NB4 (cell line): Measurements from ENCODE around the gene MPDZ.

ENCODE experiments used
- POLR2A ChIP-seq: IDR thresholded peaks from 2 replicates; pipeline ENCODE4 v1.6.1; 2011; ENCODE audit warnings: mild to moderate bottlenecking; ENCODE audit not compliant: insufficient read length; ENCODE audit errors: extremely low read depth
- TF ChIP-seq, protein P1 (sequence below): IDR thresholded peaks from 2 replicates; pipeline ENCODE4 v1.6.1; 2011; ENCODE audit warnings: low read depth, low read length
- TF ChIP-seq, protein P2 (sequence below): IDR thresholded peaks from one replicate; pipeline ENCODE4 v1.5.1; 2012; ENCODE audit warnings: low read depth, low read length

DNA sequence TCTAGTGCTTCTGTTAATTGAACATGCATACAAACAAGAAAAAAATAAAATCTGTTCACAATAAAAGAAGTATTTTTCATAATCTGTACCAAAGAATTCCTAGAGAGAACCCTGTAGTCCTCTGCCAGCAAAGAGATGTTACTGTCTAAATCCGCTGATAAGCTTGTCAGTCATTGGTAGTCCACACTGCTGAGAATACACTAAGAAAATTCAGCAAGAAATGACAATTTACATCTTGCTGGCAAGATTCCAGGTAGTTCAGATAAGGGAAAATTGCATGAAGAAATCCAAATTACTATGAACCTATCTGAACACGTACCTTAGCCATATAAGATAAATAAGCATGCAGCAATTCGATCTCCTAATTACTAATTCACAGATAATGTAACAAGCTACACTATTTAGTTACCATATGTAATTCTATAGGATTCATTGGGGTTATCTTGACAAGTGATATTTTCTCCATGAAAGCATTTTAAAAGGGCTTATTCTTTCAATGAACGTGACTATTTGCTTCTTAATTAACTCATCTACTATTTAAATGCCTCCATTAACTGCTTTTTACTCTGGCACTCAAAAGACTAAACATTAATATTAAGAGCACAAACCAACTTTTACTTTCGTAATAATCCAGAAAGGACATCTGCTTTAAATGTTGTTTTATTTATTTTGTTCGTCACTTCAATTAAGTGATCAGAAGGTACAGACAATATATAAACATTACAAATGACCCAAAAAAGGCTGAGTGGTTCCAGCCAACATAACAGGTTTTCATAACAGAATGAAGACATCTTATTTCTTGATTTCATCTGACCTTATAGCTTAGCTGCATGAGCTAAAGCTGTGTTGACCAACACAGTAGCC, 9.7 kb downstream of the MPDZ start:
- TF ChIP-seq, protein P1, sequence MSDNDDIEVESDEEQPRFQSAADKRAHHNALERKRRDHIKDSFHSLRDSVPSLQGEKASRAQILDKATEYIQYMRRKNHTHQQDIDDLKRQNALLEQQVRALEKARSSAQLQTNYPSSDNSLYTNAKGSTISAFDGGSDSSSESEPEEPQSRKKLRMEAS: no peak
- TF ChIP-seq, protein P2, sequence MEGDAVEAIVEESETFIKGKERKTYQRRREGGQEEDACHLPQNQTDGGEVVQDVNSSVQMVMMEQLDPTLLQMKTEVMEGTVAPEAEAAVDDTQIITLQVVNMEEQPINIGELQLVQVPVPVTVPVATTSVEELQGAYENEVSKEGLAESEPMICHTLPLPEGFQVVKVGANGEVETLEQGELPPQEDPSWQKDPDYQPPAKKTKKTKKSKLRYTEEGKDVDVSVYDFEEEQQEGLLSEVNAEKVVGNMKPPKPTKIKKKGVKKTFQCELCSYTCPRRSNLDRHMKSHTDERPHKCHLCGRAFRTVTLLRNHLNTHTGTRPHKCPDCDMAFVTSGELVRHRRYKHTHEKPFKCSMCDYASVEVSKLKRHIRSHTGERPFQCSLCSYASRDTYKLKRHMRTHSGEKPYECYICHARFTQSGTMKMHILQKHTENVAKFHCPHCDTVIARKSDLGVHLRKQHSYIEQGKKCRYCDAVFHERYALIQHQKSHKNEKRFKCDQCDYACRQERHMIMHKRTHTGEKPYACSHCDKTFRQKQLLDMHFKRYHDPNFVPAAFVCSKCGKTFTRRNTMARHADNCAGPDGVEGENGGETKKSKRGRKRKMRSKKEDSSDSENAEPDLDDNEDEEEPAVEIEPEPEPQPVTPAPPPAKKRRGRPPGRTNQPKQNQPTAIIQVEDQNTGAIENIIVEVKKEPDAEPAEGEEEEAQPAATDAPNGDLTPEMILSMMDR: no peak
- no peak for TF ChIP-seq POLR2A
